Activated CD4-positive, CD25-positive, alpha-beta regulatory T cell treated with anti-CD3 and anti-CD28 coated beads, Interleukin-2, amount 50 U/mL, for 72 hours (primary cell): ENCODE results near the gene MYL12B.
"Not testable (repeated sequence)": the region's sequence is repeated elsewhere in the genome, so short reads cannot be mapped to it uniquely, and the experiment has no call there.

Source experiments
- DNase-seq: peaks from one replicate; pipeline ENCODE4 v3.0.0; 2021

Gene MYL12B

GRCh38 chr18:3261373-3262233 lies at the start of gene MYL12B:
MYL12B (plus strand) TSS chr18:3262133; CDS start chr18:3272899, 10,766 bp downstream.
- DNase-seq: peak; percentile 82

GRCh38 chr18:3212657-3213056 lies 49.3 kb upstream of the MYL12B start:
- no peak for DNase-seq

- DNase-seq: no peak
Observed at GRCh38 chr18:3213300-3214059, 48.5 kb upstream of the MYL12B start.

GRCh38 chr18:3214855-3215637 lies 46.9 kb upstream of the MYL12B start:
- no peak for DNase-seq

GRCh38 chr18:3216987-3217386 lies 44.9 kb upstream of the MYL12B start:
- no peak for DNase-seq

DNA sequence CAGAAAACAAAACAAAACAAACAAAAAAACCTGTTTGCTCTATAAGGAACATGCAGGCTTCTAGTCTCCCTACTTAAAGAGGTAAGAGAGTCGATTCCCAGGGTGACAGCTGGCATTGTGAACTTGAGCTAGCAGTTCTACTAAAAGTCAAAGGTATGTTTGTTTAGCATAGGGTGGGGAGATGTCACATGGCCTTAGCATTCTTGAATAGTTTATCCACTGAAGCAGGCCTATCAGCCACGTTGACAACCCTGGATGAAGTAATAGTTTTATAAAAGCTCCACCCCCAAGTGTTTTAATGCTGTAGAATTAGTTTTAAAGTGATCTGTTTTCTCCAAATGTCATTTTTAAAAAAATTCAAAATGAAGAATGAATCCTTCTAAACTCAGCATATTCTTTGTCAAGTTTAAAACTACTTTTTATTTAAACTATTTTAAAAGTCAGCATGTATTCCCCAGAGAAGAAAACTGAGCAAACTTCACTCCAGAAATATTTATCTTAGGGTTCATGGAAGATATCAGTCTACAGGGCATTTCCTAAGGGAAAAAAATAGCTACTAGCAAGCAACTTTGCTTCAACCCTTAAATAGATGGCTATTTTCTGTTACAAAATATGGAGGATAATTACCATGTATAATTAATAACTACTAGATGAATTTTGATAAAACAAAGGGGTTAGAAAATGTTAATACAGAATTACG lies 43.8 kb upstream of the MYL12B start:
- no peak for DNase-seq

DNA sequence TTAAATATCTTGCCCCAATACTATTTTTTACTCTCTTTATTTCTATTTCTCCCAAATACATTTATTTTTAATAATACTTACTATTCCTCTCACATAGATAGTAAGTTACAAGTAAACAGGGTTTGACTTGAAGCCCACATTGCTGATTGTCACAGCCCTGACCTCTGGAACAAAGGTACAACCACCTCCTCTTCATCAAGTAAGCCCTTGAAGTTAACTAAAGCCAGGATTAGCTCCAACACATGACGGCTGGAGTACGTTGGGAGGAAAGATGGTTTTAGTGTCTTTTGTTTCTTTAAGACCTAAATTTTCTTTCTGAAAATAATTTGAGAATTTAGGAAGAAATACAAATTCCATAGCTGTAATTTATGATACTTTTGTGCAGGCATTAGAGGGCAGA lies 43.1 kb upstream of the MYL12B start:
- no peak for DNase-seq

DNA sequence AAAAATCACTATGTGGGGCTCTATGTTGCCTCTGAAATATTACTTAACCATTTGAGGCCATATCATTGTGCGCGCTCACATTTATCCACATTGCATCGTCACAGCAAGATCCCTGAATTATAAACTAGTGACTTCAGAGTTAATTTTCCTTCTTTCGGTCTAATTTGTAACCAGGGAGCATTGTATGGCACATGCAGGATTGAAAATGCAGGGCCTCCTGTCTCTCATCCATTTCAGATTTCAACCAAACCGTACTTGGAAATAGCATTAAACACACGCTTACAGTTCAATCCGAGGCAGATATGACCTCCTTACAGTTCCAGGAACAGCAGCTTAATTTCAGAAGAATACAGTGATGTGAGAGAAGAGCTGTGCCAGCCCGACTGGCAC lies 42.7 kb upstream of the MYL12B start:
- DNase-seq: no peak

DNA sequence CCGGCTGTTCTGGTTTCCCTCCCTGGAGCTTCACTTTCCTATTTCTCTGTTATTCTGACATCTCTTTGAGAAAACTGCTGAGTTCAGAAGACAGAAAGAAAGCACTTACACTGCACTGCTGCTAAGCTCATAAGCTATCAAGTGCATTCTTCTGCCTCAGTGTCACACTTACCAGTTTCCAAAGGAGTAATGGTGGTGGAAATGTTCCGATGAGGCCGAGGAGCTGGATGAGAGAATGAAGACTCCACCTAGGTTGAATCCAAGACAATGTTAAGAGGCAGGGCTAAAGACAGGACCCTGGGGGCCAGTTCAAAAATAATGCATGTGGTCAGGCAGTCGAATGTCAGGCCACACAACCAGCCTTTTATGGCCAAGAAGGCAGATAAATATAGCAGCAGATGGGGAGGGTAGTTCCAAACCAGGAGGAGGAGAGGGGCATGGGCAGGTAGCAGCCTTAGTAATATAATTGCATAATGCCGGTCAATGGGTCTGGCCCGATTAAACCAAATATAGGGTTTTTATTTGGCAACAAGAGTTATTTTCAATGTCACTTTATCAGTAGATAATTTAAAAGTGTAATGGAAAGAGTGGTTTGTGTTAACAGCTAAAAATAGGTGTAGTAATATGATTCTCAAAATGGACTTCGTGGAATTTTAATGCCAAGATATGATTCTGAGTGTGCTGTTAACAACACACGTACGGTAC lies 42.1 kb upstream of the MYL12B start, which contains the start of gene MYOM1:
Gene MYOM1 (minus strand): TSS at position 338 of the 705 bp plus-strand sequence. CDS start 4,745 bp downstream, outside the sequence.
- DNase-seq: no peak

DNA sequence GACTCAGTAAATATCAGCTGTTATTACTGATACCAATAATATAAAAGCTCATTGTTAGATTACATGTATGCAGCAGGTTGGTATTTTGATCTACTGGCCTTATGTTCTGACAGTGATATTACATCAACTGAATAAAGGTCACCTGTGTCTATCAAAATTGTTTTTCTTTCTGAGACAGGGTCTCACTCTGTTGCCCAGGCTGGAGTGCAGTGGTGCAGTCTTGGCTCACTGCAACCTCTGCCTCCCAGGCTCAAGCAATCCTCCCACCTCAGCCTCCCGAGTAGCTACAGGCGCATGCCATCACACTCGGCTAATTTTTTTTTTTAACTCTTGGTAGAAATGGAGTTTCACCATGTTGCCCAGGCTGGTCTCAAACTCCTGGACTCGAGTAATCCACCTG lies 41.1 kb upstream of the MYL12B start:
- not testable (repeated sequence) for DNase-seq

DNA sequence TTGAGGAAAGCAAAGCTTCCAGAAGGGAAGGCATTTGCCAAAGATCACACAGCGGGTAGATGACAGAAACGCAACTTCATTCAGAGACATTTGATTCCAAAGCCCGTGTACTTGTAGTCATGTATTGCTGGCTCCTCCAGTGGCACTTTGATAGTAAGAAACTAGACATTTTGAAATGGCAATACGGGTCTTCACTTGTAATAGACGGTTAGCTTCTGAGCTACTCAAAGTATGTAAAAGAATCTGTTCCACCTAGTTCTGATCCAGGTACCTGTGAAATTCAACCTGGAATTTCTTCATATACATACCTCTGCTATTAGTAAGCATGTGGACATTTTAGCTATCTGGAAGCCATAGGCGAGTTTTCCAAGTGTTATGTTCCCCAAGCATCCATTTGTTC lies 40.4 kb upstream of the MYL12B start:
- DNase-seq: no peak

DNA sequence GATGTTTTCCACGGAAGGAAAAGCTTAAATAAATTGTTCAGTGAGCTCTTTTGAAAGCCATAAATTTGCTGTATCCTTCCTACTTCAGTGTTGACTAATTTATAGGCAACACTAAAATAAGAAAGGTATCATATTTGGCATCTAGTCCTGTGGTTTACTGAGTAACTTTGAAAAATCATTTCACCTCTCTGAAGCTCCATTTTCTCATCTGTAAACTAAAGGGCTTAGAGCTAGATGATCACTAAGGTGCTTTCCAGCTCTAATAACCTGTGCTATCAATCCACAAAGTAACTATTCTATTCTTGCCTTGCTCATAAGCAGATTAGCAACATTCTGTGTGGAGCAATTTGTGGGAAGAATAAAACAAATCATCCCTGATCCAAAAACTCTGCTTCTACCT lies 38.6 kb upstream of the MYL12B start:
- DNase-seq: no peak

- DNase-seq: no peak
Observed at GRCh38 chr18:3224223-3224622, 37.7 kb upstream of the MYL12B start.

DNA sequence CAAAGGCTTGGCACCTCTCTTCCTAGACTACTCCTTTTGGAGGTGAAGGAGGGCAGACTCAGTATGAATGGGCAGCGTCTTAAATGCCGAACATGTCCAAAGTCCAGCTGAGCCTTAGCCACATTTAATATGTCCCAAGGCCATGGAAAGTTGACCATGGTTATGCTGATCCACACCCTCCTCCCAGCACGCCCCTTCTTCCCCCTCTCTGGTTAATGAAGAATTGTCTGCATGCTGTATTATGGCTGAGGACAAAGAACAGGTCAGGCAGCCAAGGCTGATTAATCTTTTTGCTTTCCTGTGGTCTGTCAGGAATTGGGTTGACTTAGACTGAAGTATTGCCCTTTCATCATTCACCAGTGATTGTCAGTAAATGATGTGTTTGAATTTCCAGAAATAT lies 36.3 kb upstream of the MYL12B start:
- DNase-seq: no peak

GRCh38 chr18:3226048-3226447 lies 35.9 kb upstream of the MYL12B start:
- no peak for DNase-seq

DNA sequence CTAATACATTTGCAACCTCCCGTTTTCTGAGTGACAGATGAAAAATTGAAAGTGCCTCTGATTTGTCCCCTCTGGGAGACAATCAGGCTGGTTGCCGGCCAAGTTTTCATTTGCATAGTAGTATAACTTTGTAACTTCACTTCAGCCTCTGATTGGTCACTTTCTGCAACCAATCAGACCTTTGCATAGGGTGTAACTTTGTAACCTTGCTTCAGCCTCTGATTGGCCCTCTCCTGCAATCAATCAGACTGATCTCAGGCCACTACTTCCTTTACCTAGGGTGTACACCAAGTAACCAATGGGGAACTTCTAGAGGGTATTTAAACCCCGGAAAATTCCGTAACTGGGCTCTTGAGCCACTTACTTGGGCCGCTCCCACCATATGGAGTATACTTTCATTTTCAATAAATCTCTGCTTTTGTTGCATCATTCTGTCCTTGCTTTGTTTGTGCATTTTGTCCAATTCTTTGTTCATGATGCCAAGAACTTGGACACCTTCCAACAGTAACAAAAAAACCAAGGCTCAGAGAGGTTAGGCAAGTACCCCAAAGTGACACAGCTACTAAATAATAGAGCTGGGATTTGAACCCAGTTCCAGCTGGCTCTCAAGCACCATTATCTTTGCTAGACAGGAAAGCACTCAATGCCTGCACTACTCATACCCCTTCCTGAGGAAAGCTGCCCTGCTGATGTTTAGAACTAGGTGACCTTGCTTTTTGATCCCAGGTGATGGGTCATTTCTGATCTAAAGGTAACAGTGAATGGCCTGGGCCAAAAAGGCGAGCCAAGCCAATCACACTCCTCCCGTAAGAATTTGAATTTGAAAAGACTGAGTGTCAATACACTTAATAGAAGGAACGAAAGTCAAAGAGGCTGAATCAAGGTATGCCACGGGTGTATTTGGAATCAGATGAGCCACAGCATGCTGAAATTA lies 31.3 kb upstream of the MYL12B start:
- no peak for DNase-seq

- no peak for DNase-seq
Observed at GRCh38 chr18:3233004-3233403, 28.9 kb upstream of the MYL12B start.

DNA sequence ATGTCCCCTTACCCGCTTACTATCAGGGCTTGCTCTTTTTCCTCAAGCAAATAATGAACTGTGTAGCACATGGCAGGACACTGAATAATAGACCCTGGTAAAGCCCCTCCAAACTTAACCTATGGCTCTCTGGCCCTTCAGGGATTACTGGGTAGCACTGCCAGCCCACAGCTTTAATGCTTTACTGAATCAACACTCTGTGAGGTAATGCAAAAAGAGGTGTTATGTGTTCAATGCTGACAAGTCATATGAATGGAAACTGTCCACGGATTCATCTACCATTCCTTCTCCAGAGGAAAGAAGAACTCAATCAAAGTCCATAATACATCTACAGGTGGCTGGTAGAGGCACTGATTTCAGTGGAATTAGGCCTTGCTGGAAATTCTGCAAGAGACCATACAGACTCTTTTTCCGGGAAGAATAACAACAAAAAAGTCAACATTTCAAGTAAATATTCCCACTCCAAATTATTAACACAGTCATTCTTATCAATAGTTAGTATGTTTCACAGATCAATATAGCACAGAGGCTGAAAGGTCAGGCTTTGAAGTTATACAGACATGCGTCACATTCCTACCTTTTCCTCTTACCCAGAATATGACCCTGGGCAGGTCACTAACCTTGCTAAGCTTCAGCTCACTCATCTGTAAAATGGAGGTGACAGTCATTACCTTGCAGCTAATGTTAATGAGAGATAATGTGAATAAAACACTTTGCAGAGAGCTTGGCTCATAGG lies 28.3 kb upstream of the MYL12B start:
- DNase-seq: no peak

- DNase-seq: no peak
Observed at GRCh38 chr18:3234457-3234856, 27.5 kb upstream of the MYL12B start.

DNA sequence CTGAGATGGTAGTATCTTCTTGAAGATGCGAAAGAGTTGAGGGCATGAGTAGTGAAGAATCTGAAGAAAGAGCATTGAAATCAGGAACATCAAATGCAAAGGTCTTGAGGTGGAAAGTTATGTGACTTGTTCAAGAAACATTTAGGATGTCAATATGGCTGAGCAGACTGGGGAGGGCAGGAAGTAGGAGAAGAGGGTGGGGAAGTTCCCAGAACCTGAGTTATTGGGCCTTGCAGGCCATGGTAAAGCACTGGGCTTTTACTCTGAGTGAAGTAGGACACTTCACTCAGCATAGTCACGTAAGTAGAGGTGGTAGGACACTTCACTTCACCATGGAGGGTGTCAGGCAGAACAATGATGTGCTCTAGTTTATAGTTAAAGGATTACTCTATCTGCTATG lies 26.1 kb upstream of the MYL12B start:
- no peak for DNase-seq
